ENCODE results near the gene RALB.

- TF ChIP-seq CTCF (IDR thresholded peaks at IDR 0.05; ENCODE audit: low read length) (no peak), EZH2 (optimal IDR thresholded peaks at IDR 0.05; ENCODE audit: low read depth, low read length) (no peak)
Measured at GRCh38 chr2:120255986-120256650, 3.5 kb downstream of the RALB start.
